GM21390 (cell line): ENCODE results near the gene CATSPERD.
A peak's percentile ranks its signal among the peaks of the same experiment; 100 is the strongest.
"Not testable (repeated sequence)": the region's sequence is repeated elsewhere in the genome, so short reads cannot be mapped to it uniquely, and the experiment has no call there.

ENCODE experiments used
- ATAC-seq: cut with Tn5 transposase; IDR thresholded peaks from one replicate; pipeline ENCODE4 v1.9.1; 2021; ENCODE audit not compliant: unreplicated experiment

CATSPERD gene

GRCh38 chr19:5684694-5685430 is 35.6 kb upstream of the CATSPERD start:
- ATAC-seq = no peak

GRCh38 chr19:5686326-5686646 is 34.2 kb upstream of the CATSPERD start:
- ATAC-seq = no peak

- ATAC-seq = peak; percentile 50
These were observed 33.6 kb upstream of the CATSPERD start for GRCh38 chr19:5686647-5687359.

DNA sequence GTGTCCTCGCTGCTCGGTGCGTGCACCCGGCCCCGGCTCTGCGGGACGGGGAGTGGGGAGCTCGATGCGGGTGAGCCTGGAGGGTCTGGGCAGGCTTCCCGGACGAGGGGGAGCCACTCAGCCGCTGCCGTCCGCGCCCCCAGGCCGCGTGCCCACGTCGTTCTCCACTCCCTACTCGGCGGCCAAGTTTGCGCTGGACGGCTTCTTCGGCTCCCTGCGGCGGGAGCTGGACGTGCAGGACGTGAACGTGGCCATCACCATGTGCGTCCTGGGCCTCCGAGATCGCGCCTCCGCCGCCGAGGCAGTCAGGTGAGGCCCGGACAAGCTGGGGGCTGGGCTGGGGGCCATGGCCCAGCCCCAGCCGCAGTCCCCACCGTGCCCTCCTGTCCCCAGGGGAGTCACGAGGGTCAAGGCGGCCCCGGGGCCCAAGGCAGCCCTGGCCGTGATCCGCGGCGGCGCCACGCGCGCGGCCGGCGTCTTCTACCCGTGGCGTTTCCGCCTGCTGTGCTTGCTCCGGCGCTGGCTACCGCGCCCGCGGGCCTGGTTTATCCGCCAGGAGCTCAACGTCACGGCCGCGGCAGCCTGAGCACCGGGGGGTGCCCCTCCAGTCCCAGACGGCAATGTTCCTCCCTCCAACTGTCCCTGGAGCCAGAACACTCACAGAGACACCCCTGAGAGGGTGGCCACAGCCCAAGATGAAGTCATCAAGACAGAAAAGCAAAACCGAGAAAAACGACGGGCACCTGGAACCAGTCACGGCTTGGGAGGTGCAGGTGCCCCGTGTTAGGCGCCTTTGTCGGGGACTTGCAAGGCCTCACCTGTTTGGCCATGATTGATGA is 32.9 kb upstream of the CATSPERD start:
- no peak for ATAC-seq

- ATAC-seq = not testable (repeated sequence)
These were observed 32.1 kb upstream of the CATSPERD start for GRCh38 chr19:5688262-5688881.

- ATAC-seq = peak; percentile 25
These were observed 30.1 kb upstream of the CATSPERD start, which contains the start of gene RPL36 for GRCh38 chr19:5690125-5690954. TSS of gene RPL36 (plus strand) at chr19:5690295. CDS start at chr19:5690508, 213 bp downstream.

GRCh38 chr19:5690955-5691821 is 29.2 kb upstream of the CATSPERD start:
- no peak for ATAC-seq

- ATAC-seq = no peak
These were observed 28.4 kb upstream of the CATSPERD start for GRCh38 chr19:5691822-5692722.

DNA sequence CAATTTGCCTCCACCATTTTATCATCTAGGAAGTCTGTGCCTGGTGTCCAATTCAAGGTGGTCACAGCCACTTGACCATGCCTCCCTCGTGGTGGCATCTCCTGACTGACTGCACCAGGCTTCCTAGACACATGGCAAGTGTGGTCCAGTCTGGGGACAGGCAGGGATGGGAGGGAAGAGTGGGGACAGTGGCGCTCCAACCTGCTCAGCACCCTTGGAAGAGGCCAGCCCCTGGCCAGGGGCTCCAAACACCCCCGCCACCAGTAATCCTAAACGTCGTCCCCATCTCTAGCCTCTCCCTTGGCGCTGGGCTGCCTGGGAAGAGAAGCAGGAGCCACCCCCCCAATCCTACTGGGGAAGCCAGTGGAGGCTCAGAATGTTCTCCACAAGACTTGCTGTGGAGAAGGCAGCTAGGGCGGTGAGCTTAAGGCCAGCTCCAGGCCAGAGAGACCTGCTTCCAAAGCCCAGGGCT is 27.7 kb upstream of the CATSPERD start:
- no peak for ATAC-seq

- ATAC-seq = no peak
These were observed 27.0 kb upstream of the CATSPERD start for GRCh38 chr19:5693195-5694166.

GRCh38 chr19:5694167-5694955 is 26.1 kb upstream of the CATSPERD start:
- no peak for ATAC-seq

DNA sequence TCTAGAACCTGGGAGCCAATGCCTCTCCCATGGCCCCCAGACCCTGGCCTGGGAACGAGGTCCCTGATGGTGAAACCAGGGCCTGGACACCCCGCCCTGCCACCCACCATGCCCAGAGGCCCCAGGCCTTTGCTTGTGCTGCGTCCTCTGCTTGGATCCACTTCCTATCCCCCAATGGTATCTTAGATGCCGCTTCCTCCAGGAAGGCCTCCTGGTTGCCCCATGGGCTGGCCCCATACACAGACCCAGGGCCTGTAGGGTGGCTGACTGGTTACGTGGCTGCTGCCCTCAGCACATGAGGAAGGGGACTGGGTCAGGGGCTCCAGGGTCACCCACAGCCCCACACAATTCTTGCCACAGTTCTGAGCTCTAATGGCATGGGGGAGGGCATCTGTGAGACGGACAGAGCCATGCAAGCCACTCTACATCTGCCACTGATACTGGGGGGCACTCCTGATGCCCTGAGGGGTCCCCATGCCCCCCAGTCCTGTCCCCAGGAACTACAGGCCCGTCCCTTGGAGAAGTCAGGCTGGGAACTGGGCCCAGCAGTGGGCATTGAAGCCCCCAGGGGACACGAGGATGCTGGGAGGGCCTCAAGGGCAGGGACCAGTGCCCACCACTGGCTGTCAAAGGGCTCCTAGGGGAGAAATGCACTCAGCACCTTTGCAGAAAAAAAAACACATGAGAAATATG is 25.3 kb upstream of the CATSPERD start:
- ATAC-seq = no peak

DNA sequence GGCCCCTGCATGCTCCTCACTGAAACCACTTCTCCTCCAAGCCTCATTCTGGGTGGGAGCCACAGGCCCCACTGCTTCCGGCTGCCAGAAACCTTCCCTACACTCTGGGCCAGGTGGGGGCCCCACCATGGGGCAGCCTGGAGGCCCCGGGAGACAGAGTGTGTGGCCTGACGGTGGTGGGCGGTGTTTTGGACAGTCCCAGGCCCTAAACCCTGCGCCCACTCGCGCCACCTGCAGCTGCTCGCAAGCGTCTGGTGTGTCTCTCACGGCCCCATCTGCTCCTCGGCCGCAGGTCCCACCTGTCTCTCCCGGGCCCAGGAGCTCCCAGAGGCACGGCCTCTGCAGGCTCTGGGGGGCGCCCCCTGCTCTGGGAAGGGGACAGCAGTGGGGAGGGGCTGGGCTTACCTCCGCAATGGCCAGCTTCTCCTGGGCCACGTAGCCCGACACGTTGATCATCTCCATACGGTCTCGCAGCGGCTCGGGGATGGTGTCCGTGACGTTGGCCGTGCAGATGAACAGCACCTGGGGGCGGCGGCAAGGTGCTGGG is 24.7 kb upstream of the CATSPERD start:
- no peak for ATAC-seq

GRCh38 chr19:5696196-5697021 is 24.0 kb upstream of the CATSPERD start:
- no peak for ATAC-seq
